HepG2 (cell line): Measurements from ENCODE around the gene VAMP8. TPM values are rescaled to one million over a fixed set of nuclear protein-coding genes. Genes with fewer than 3 reads are reported as not detected.

Source experiments
- AHR ChIP-seq: IDR thresholded peaks from 2 replicates; pipeline ENCODE4 v1.6.1; 2018; ENCODE audit warnings: missing genetic modification reagents, missing compliant biosample characterization
- ELK4 ChIP-seq: sonication (generic); formaldehyde crosslinking; IDR thresholded peaks from 2 replicates; pipeline ENCODE4 v1.9.0; 2021; ENCODE audit warnings: missing genetic modification reagents, borderline replicate concordance
- FOXA3 ChIP-seq: IDR thresholded peaks from 2 replicates; pipeline ENCODE4 v1.6.1; 2016; ENCODE audit warnings: missing genetic modification reagents, missing compliant biosample characterization
- GABPB1 ChIP-seq: IDR thresholded peaks from 2 replicates; pipeline ENCODE4 v1.6.1; 2016; ENCODE audit warnings: mild to moderate bottlenecking, missing genetic modification reagents, moderate library complexity, missing compliant biosample characterization
- HIC2 ChIP-seq: sonication (generic); formaldehyde crosslinking; IDR thresholded peaks from 2 replicates; pipeline ENCODE4 v1.9.0; 2022; ENCODE audit warnings: low read depth, missing genetic modification reagents
- HNRNPUL1 ChIP-seq: fragments of 200-400 bp; formaldehyde crosslinking; IDR thresholded peaks from 2 replicates; pipeline ENCODE4 v1.6.1; 2017; ENCODE audit warnings: low read depth, mild to moderate bottlenecking, low read length, moderate library complexity
- HOMEZ ChIP-seq: IDR thresholded peaks from 2 replicates; pipeline ENCODE4 v1.6.1; 2016; ENCODE audit warnings: low read depth
- KLF11 ChIP-seq: IDR thresholded peaks from 2 replicates; pipeline ENCODE4 v1.6.1; 2016; ENCODE audit warnings: missing compliant biosample characterization
- KLF6 ChIP-seq: IDR thresholded peaks from 2 replicates; pipeline ENCODE4 v1.8.0; 2016; ENCODE audit warnings: missing biosample characterization, missing genetic modification reagents
- ZBTB25 ChIP-seq: IDR thresholded peaks from 2 replicates; pipeline ENCODE4 v1.6.1; 2018; ENCODE audit warnings: missing genetic modification reagents
- ZKSCAN8 ChIP-seq: IDR thresholded peaks from 2 replicates; pipeline ENCODE4 v1.6.1; 2016; ENCODE audit warnings: borderline replicate concordance, missing genetic modification reagents, missing compliant biosample characterization
- ZNF407 ChIP-seq: sonication (generic); formaldehyde crosslinking; IDR thresholded peaks from one replicate; pipeline ENCODE4 v1.5.1; 2020; ENCODE audit warnings: mild to moderate bottlenecking, missing genetic modification reagents; ENCODE audit errors: not compliant biosample characterization
- ZNF724P ChIP-seq: sonication (generic); formaldehyde crosslinking; IDR thresholded peaks from 2 replicates; pipeline ENCODE4 v1.8.0; 2022; ENCODE audit warnings: missing genetic modification reagents, borderline replicate concordance
- polyA plus RNA-seq, 8 experiments: library from polyadenylated mRNA; depleted of rRNA in 3 of 8; stranded (reverse) in 7 of 8; unstranded in 1 of 8; fragments of >200 nt; fragmentation: Illumina TruSeq in 4 of 8; extraction: Trizol in 4 of 8; gene quantifications; 2 replicates each; pipeline versions ENCODE4 v1.2.1 to v1.2.3, GENCODE V29; 2011 to 2016; ENCODE audit warnings: low read depth in 4 of 8, missing spikeins in 1 of 8, mixed read lengths in 1 of 8; ENCODE audit not compliant: insufficient read depth in 1 of 8
- total RNA-seq, 5 experiments: library from RNA; depleted of rRNA; stranded (reverse); fragments of >200 nt; fragmentation: Illumina TruSeq; extraction: Trizol; gene quantifications; 2 replicates each; pipeline ENCODE4 v1.2.3, GENCODE V29; 2016; ENCODE audit warnings: low read depth in 1 of 5

VAMP8 gene
- total and polyA plus RNA-seq, 2 of the 13 experiments (the other 11 are each of a cell fraction or from before 2014, with no cell fraction given) = 83.3 to 157 TPM

- TF ChIP-seq HIC2 (no peak), KLF6 (CRISPR knock-in tag) (0 out of 2 replicates have a peak, but pooled peaks have one; percentile 55), GABPB1 (0 out of 2 replicates have a peak, but pooled peaks have one; percentile 25), ZNF724P (CRISPR knock-in tag) (no peak), ZNF407 (CRISPR knock-in tag) (no peak), HNRNPUL1 (no peak), ELK4 (CRISPR knock-in tag) (no peak), AHR (CRISPR knock-in tag) (no peak), ZKSCAN8 (CRISPR knock-in tag) (peak; percentile 62; the same call in 1 of the 2 replicates), KLF11 (CRISPR knock-in tag) (peak; percentile 51; the same call in 1 of the 2 replicates), FOXA3 (CRISPR knock-in tag) (peak; percentile 72), HOMEZ (peak; percentile 39; the same call in 1 of the 2 replicates), ZBTB25 (CRISPR knock-in tag) (peak; percentile 58; the same call in 1 of the 2 replicates)
Measured at GRCh38 chr2:85551698-85552678, 25.4 kb upstream of the VAMP8 start (continued).
